Measurements from ENCODE around the gene GABARAPL2.
"Not testable (repeated sequence)": the region's sequence is repeated elsewhere in the genome, so short reads cannot be mapped to it uniquely, and the experiment has no call there.

The GABARAPL2 gene

DNA sequence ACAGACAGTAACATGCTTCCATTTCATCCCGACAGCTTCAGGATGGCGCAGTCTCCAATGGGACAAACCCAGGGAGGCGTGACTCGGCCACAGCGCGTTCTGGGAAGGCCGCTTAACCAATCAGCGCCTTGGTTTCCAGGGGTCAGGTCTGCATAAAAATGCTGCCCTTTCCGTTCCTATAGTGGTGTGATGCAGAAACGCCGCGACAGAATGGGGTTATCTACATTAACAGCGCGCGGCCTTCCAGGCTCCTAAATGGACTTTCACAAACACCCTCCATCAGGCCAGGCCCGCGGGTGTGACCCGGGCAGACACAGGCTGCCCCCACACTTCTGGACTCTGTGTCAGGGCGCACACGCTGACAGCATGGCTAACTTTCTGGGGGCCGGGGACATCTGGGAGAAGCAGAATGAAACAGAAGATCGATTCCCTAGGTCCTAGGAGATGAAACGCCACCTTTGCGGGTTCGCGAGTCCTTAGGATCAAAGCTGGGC is 10.9 kb upstream of the GABARAPL2 start:
- peak; percentile 92 for FAIRE-seq

GRCh38 chr16:75555707-75556430 is 10.3 kb upstream of the GABARAPL2 start, which contains the start of gene TMEM231:
Gene TMEM231 (minus strand): TSS chr16:75556252. CDS start chr16:75556209, 43 bp downstream.
- FAIRE-seq = peak; percentile 81

DNA sequence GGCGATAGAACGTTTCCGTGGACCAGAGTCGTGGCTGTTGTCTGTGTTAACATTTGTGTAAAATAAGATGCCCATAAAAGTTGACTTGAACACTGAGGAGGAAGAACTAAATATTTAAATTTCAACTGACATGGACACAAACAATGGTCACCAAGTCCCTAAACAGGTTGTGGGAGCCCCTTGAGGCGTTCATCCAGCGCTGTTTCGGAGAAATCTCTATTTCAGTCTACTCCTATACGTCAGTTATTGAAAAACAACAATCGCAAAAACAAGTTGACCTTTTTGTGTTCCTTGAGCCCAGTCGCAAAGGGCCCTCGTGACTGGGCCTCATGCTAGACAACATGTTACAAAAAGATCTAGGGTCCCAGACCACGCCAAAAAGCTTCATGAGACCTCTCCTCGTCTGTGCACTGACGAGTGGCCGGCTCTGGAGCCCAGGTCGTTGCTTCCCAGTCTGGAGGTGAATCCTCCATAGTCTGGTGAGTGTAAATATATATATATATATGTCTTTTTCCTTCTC is 9.7 kb upstream of the GABARAPL2 start:
- no peak for FAIRE-seq

DNA sequence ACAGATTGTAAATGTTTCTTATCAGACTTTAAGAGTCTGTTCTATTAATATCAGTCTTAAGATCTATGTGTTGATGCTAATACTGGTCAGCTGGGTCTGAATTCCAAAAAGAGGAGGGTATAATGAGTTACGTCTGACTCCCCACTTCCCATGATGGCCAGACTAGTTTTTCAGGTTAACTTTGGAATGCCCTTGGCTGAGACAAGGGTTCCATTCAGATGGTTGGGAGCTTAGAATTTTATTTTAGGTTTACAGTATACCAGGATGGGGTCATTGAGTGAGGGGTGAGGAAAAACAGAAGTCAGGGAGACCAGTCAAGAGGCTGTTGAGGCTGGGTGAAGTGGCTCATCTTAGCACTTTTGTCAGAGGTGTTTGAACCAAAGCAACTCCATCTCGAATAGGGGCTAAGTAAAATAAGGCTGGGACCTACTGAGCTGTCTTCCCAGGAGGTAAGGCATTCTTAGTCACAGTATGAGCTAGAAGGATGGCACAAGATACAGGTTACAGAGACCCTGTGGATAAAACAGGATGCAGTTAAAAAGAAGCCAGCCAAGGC is 7.3 kb upstream of the GABARAPL2 start:
- FAIRE-seq = no peak

DNA sequence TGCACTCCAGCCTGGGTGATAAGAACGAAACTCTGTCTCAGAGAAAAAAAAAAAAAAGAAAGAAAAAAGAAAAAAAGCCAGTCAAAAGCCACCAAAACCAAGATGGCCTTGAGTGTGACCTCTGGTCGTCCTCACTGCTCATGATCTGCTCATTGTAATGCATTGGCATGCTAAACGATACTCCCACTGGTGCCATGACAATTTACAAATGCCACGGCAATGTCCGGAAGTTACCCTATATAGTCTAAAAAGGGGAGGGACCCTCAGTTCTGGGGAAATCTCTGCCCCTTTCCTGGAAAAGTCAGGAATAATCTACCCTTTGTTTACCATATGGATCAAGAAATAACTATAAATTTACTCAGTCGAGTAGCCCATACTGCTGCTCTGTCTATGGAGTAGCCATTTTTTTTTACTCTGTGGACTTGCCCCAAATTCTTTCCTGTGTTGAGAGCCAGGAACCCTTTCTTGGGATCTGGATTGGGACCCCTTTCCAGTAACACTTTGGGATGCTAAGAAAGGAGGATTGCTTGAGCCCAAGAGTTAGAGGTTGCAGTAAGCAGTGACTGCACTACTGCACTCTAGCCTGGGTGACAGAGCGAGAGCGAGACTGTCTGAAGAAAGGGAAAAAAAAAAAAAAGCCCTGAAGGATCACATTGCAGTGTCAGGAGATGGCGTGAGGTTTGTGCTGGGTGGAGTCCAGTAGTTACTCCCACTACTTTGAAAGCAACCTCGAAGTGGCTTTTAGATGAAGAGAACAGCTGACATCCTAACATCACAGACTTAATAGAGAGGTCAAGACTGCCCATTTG is 6.4 kb upstream of the GABARAPL2 start:
- FAIRE-seq = no peak

GRCh38 chr16:75565640-75566039 is 539 bp upstream of the GABARAPL2 start:
- FAIRE-seq = no peak

DNA sequence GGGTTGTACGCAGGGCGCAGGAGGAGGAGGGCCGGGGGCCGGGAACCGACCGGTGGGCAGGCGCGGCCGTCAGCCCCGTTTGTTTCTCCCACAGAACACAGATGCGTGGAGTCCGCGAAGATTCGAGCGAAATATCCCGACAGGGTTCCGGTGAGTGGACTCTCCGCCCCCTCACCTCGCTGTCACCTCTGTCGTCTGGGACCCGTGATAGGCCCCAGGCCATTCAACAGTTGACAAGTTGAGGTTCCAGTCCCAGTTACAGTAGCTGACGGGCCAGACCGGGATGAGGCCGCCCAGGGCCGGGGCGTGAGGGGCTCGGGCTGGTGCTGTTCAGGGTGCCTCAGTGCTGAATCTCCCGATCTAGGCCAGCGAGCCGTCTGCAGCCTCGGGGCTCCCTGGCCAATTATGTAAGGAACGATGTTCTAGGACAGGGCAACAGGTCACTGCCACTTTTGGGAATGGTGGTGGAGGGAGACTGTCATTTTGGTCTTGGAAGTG is 628 bp downstream of the GABARAPL2 start:
- FAIRE-seq = no peak

GRCh38 chr16:75567911-75568310 is 1.7 kb downstream of the GABARAPL2 start:
- no peak for FAIRE-seq

GRCh38 chr16:75570396-75571065 is 4.4 kb downstream of the GABARAPL2 start:
- FAIRE-seq = no peak

DNA sequence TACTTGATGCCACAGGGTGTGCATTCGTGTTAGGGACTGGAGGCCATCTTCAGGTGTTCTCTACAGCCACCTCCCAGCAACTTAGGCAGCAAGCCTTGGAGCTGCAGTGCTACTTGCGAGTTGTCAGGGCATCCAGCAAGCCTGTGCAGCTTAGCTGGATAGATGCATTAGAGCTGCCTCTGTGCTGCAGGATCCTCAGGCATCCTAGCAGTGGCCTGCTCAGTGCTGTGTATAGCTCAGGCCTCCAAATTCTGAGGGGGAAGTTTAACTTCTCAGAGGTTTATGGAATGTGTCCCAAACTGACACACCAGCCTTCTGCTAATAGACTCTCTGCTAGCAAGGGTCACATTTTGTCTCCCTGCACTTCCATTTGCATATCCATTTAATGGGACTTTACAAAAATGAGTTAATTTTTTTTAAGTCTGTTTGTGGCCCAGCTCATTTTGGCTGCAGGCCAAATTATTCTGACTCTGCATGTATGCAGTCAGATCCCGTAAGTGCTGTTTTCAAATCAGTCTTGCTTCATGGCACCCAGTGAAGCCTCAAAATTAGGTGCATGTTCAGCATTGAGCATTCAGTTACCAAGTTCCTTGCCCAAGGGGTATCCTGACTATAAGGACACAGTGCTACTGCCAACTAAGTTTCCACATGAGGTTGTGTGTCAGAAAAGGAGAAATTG is 6.8 kb downstream of the GABARAPL2 start:
- FAIRE-seq = no peak

- FAIRE-seq = no peak
Measured at GRCh38 chr16:75573955-75574354, 7.8 kb downstream of the GABARAPL2 start.

GRCh38 chr16:75575958-75576357 is 9.8 kb downstream of the GABARAPL2 start:
- FAIRE-seq = no peak

DNA sequence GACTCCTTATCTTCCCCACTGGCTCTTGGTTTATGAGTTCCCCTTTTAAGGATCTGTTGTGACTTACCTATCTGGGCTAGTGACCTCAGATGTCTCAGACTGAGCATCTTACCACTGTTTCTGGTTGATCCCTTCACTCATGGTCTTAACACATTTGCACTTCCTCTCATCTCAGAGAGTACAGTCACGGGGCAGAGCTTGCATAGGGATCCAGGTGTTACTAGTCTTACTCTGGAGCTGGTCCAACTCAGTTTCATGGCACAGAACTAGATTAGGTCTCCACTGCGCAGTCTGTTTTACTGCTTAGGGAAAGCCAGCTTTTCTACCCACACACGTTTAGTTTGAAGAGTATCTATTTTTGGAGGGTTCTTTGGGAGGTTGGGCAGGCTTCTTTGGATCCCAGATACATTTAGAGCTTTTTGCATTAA is 10.2 kb downstream of the GABARAPL2 start:
- FAIRE-seq = no peak

DNA sequence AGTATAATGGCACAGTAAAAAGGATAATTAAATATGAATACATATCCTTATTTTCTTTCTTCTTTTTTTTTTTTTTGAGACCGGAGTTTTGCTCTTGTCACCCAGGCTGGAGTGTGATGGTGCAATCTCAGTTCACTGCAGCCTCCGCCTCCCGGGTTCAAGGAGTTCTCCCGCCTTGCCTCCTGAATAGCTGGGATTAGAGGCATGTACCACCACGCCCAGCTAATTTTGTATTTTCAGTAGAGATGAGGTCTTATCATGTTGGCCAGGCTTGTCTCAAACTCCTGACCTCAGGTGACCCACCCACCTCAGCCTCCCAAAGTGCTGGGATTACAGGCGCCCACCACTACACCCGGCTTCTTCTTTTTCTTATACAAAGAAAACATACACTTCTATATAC is 12.0 kb downstream of the GABARAPL2 start:
- no peak for FAIRE-seq

DNA sequence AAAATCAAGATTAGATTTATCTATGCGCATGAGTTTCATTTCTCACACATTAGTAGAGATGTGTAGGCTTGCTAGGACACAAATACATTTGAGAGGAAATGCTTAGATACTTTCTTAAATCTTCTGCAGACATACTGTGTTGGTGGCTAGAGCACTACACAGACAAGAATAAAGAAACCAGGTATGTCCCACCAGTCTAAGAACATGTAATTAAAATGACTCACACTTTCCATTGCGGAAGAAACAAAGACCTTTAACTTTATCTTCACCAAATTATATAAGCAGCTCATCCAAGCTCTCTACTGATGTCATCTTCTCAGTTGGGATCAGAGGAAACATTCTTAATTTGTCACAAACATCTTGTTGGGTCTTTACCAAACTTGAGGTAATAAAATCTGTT is 12.5 kb downstream of the GABARAPL2 start:
- no peak for FAIRE-seq

GRCh38 chr16:75579281-75579834 is 13.2 kb downstream of the GABARAPL2 start:
- FAIRE-seq = no peak

- FAIRE-seq = no peak
Measured at GRCh38 chr16:75584108-75584507, 17.9 kb downstream of the GABARAPL2 start.

GRCh38 chr16:75588716-75589115 is 22.5 kb downstream of the GABARAPL2 start:
- FAIRE-seq = no peak

- no peak for FAIRE-seq
Measured at GRCh38 chr16:75589306-75589705, 23.1 kb downstream of the GABARAPL2 start.

- no peak for FAIRE-seq
Measured at GRCh38 chr16:75590920-75591843, 25.0 kb downstream of the GABARAPL2 start.

GRCh38 chr16:75591927-75592326 is 25.7 kb downstream of the GABARAPL2 start:
- FAIRE-seq = not testable (repeated sequence)
